DMS 273 (cell line): ENCODE data around the gene DPP9.
A peak's percentile ranks its signal among the peaks of the same experiment; 100 is the strongest.
"Not testable (repeated sequence)": the region's sequence is repeated elsewhere in the genome, so short reads cannot be mapped to it uniquely, and the experiment has no call there.

Experiments used
- DNase-seq: peaks from one replicate; lab custom pipeline; 2025; ENCODE audit not compliant: unreplicated experiment; lab: John Stamatoyannopoulos, UW

The DPP9 gene

GRCh38 chr19:4691373-4691772 is 32.3 kb downstream of the DPP9 start:
- no peak for DNase-seq

- no peak for DNase-seq
These were observed 33.3 kb downstream of the DPP9 start for GRCh38 chr19:4690361-4690760.

GRCh38 chr19:4689403-4689802 is 34.2 kb downstream of the DPP9 start:
- no peak for DNase-seq

- no peak for DNase-seq
These were observed 35.1 kb downstream of the DPP9 start for GRCh38 chr19:4688587-4688986.

- no peak for DNase-seq
These were observed 36.2 kb downstream of the DPP9 start for GRCh38 chr19:4687396-4687795.

- DNase-seq, result no peak
These were observed 36.9 kb downstream of the DPP9 start for GRCh38 chr19:4686700-4687099.

- DNase-seq, result no peak
These were observed 39.1 kb downstream of the DPP9 start for GRCh38 chr19:4684312-4685095.

GRCh38 chr19:4682417-4683200 is 41.0 kb downstream of the DPP9 start:
- no peak for DNase-seq

GRCh38 chr19:4680021-4680420 is 43.6 kb downstream of the DPP9 start:
- not testable (repeated sequence) for DNase-seq

- DNase-seq, result peak; percentile 42
These were observed 44.5 kb downstream of the DPP9 start for GRCh38 chr19:4678881-4679790.

- DNase-seq, result peak; percentile 88
These were observed 46.5 kb downstream of the DPP9 start for GRCh38 chr19:4676955-4677731.

- DNase-seq, result no peak
These were observed 48.3 kb downstream of the DPP9 start for GRCh38 chr19:4675346-4675745.

- no peak for DNase-seq
These were observed 49.9 kb downstream of the DPP9 start for GRCh38 chr19:4673726-4674125.

- DNase-seq, result no peak
These were observed 50.4 kb downstream of the DPP9 start for GRCh38 chr19:4673216-4673615.

GRCh38 chr19:4671185-4671851 is 52.3 kb downstream of the DPP9 start:
- DNase-seq, result no peak

- peak; percentile 96 for DNase-seq
These were observed 53.7 kb downstream of the DPP9 start, which contains the start of gene MYDGF for GRCh38 chr19:4669723-4670480. TSS of gene MYDGF (minus strand) at chr19:4670342. CDS start at chr19:4670334, 8 bp downstream.

- no peak for DNase-seq
These were observed 59.0 kb downstream of the DPP9 start for GRCh38 chr19:4664642-4665041.

GRCh38 chr19:4662812-4663211 is 60.8 kb downstream of the DPP9 start:
- no peak for DNase-seq

- DNase-seq, result no peak
These were observed 61.5 kb downstream of the DPP9 start for GRCh38 chr19:4662020-4662695.
